KMS-11 (cell line): ENCODE measurements around the gene CCDC157.

ENCODE experiments used
- H2AFZ ChIP-seq: fragments of 200-600 bp; sonication (generic); 2 replicates; pipeline ENCODE4 v1.6.1; 2016; ENCODE audit warnings: antibody characterized with exemption, mixed run types, low read depth
- H3K27ac ChIP-seq: fragments of 200-600 bp; sonication (generic); 2 replicates; pipeline ENCODE4 v1.6.1; 2016; ENCODE audit warnings: mild to moderate bottlenecking, mixed run types
- H3K27me3 ChIP-seq: fragments of 200-600 bp; sonication (generic); 2 replicates; pipeline ENCODE4 v1.6.1; 2017; ENCODE audit warnings: mild to moderate bottlenecking, low read depth, mixed run types, moderate library complexity; ENCODE audit not compliant: insufficient read depth
- H3K36me3 ChIP-seq: fragments of 200-600 bp; sonication (generic); 2 replicates; pipeline ENCODE4 v1.6.1; 2017; ENCODE audit warnings: mild to moderate bottlenecking, mixed run types; ENCODE audit not compliant: insufficient read depth
- H3K4me1 ChIP-seq: fragments of 200-600 bp; sonication (generic); 2 replicates; pipeline ENCODE4 v1.6.1; 2016; ENCODE audit warnings: mild to moderate bottlenecking, low read depth, mixed run types; ENCODE audit not compliant: poor library complexity, severe bottlenecking
- H3K4me2 ChIP-seq: fragments of 200-600 bp; sonication (generic); 2 replicates; pipeline ENCODE4 v1.7.0; 2016; ENCODE audit warnings: mild to moderate bottlenecking, mixed run types
- H3K4me3 ChIP-seq: fragments of 200-600 bp; sonication (generic); IDR thresholded peaks from 2 replicates; pipeline ENCODE4 v1.6.1; 2017; ENCODE audit warnings: low read depth, low read length, mixed read lengths; ENCODE audit not compliant: insufficient read depth
- H3K79me2 ChIP-seq: fragments of 200-600 bp; sonication (generic); 2 replicates; pipeline ENCODE4 v1.6.1; 2016; ENCODE audit warnings: low read depth, mixed run types; ENCODE audit not compliant: insufficient read depth
- H3K9ac ChIP-seq: fragments of 200-600 bp; sonication (generic); 2 replicates; pipeline ENCODE4 v1.6.1; 2016; ENCODE audit warnings: mild to moderate bottlenecking, mixed run types
- H4K20me1 ChIP-seq: fragments of 200-600 bp; sonication (generic); 2 replicates; pipeline ENCODE4 v1.6.1; 2016; ENCODE audit warnings: mild to moderate bottlenecking, mixed run types; ENCODE audit not compliant: insufficient read depth
- CTCF ChIP-seq: fragments of 200-600 bp; sonication (generic); conservative IDR thresholded peaks from 2 replicates; pipeline ENCODE4 v1.6.1; 2017; ENCODE audit warnings: low read depth, mild to moderate bottlenecking, antibody characterized with exemption, low read length, moderate library complexity, mixed read lengths

Gene CCDC157

GRCh38 chr22:30424534-30425326 is 67.9 kb downstream of the CCDC157 start:
- peak overlapping the region; percentile 100 for H2AFZ ChIP-seq
- no peaks in the 10 kb centered on the region for H4K20me1 ChIP-seq

GRCh38 chr22:30425327-30425615 is 68.5 kb downstream of the CCDC157 start:
- no peaks in the 10 kb centered on the region for H3K27me3 ChIP-seq
- peak overlapping the region; percentile 91 for H3K4me2 ChIP-seq
- H3K9ac ChIP-seq, result peak overlapping the region; percentile 86
- no peaks in the 10 kb centered on the region; the same call in 1 of the 2 replicates for H3K79me2 ChIP-seq
- no peak overlapping the region for H3K4me3 ChIP-seq
- H4K20me1 ChIP-seq, result no peaks in the 10 kb centered on the region
- H3K4me1 ChIP-seq, result peaks cover 28% of the 10 kb centered on the region
- no peak for TF ChIP-seq CTCF
- peak overlapping the region; percentile 100 for H2AFZ ChIP-seq
- peak overlapping the region; percentile 67 for H3K27ac ChIP-seq
- H3K36me3 ChIP-seq, result no peaks in the 10 kb centered on the region

More at GRCh38 chr22:30424534-30425326, 67.9 kb downstream of the CCDC157 start:
- no peak overlapping the region for H3K4me3 ChIP-seq
- H3K9ac ChIP-seq, result peak overlapping the region; percentile 86; the same call in 1 of the 2 replicates
- H3K27ac ChIP-seq, result peak overlapping the region; percentile 55; the same call in 1 of the 2 replicates
- no peaks in the 10 kb centered on the region for H3K36me3 ChIP-seq
- peaks cover 28% of the 10 kb centered on the region for H3K4me1 ChIP-seq
- H3K27me3 ChIP-seq, result no peaks in the 10 kb centered on the region
- TF ChIP-seq CTCF, result no peak
- peak overlapping the region; percentile 91 for H3K4me2 ChIP-seq
- H3K79me2 ChIP-seq, result no peaks in the 10 kb centered on the region; the same call in 1 of the 2 replicates

GRCh38 chr22:30425616-30426387 is 69.0 kb downstream of the CCDC157 start, which contains the start of gene MTFP1:
MTFP1 (plus strand) TSS chr22:30425768; CDS start chr22:30425880, 112 bp downstream.
- Histone ChIP-seq H3K4me1 (peaks cover 28% of the 10 kb centered on the region), H3K4me2 (peak within 1 kb of the TSS; percentile 91), H3K79me2 (no peaks in the 10 kb centered on the region; the same call in 1 of the 2 replicates), H3K27ac (peak within 1 kb of the TSS; percentile 67), H4K20me1 (no peaks in the 10 kb centered on the region), H3K4me3 (no peak within 1 kb of the TSS), H3K36me3 (no peaks in the 10 kb centered on the region), H3K9ac (peak within 1 kb of the TSS; percentile 86), H3K27me3 (no peaks in the 10 kb centered on the region), H2AFZ (peak within 1 kb of the TSS; percentile 100)
- no peak for TF ChIP-seq CTCF
